Measurements from ENCODE around the gene MYO7A. TPM values are rescaled to one million over a fixed set of nuclear protein-coding genes. Genes with fewer than 3 reads are reported as not detected.

Gene MYO7A
- total RNA-seq, 1 donor from 2014 or later: 6.3 TPM

DNA sequence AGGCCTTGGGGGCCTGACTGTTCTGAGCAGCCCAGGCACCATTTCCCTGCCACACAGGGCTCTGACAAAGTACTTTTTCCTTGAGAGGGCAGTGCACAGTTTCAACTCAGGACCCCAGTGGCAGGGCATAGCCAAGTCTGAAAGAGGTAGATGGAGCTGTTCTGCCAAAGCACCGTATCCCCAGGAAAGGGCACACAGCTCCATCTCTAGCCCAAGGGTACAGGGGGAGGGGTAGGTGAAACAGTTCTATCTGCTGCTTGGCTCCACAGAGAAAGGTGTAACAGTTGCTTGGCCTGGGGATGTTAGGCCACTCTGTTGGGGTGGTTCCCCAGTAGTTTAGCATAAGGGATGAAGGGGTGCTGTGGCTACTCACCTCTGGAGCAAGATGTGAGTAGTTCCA lies 125.6 kb downstream of the MYO7A start:
- Histone ChIP-seq H3K27ac (ENCODE audit: low read depth, low read length) (no peak overlapping the region), H3K4me1 (ENCODE audit: control insufficient read depth in 3 of 3, insufficient read depth in 3 of 3, low read length in 3 of 3) (no peaks in the 10 kb centered on the region), H3K27me3 (ENCODE audit: control insufficient read depth in 3 of 3, insufficient read depth in 3 of 3, low read length in 3 of 3) (peaks cover 0 to 3% (median 0%) of the 10 kb centered on the region in 3 donors), H3K4me3 (ENCODE audit: low read length in 3 of 3) (no peak overlapping the region), H3K36me3 (ENCODE audit: control insufficient read depth in 3 of 3, insufficient read depth in 3 of 3, low read length in 3 of 3) (no peaks in the 10 kb centered on the region), H3K9ac (ENCODE audit: low read depth in 1 of 3, low read length in 3 of 3) (no peak overlapping the region), H3K9me3 (ENCODE audit: control insufficient read depth in 3 of 3, low read length in 3 of 3) (peaks cover 0 to 4% (median 0%) of the 10 kb centered on the region in 3 donors)

DNA sequence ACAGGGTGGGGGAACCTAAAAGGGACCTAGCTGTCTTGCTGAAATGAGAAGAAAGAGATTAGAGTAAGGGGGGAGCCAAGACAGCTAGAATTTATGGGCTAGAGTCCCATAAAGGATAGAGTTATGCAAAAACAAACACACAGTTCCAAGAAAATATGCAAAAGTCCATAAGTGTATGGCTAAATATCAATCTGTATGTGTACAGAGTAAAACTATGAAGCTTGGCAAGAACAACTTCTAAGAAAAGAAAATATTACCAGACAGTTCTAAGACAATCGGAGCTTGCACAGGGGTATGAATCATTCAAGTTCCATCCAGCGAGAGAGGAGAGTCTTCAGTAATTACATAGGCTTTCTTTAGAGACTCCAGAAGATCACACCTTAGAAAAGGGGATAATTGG lies 131.6 kb downstream of the MYO7A start:
- Histone ChIP-seq H3K9ac (ENCODE audit: low read depth in 1 of 3, low read length in 3 of 3) (no peak overlapping the region), H3K4me3 (ENCODE audit: low read length in 3 of 3) (no peak overlapping the region), H3K4me1 (ENCODE audit: control insufficient read depth in 3 of 3, insufficient read depth in 3 of 3, low read length in 3 of 3) (no peaks in the 10 kb centered on the region), H3K27ac (ENCODE audit: low read depth, low read length) (no peak overlapping the region), H3K27me3 (ENCODE audit: control insufficient read depth in 3 of 3, insufficient read depth in 3 of 3, low read length in 3 of 3) (no peaks in the 10 kb centered on the region), H3K36me3 (ENCODE audit: control insufficient read depth in 3 of 3, insufficient read depth in 3 of 3, low read length in 3 of 3) (no peaks in the 10 kb centered on the region), H3K9me3 (ENCODE audit: control insufficient read depth in 3 of 3, low read length in 3 of 3) (peaks cover 0 to 4% (median 3%) of the 10 kb centered on the region in 3 donors)

DNA sequence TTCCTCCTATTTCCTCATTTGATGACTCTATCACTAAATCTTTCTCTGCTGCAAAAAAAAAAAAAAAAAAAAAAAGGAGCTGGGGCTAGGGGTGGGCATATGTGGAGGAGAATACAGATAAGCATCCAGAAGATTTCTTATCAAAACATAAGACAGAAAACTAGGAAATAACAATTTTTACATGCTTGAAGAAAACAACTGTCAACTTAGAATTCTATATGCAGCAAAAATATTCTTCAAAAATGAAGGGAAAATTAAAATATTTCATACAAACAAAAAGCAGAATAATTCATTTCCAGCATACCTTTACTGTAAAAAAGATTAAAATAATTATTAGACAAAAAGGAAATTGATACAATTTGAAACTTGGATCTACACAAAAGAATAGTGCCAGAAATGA lies 134.8 kb downstream of the MYO7A start:
- no peaks in the 10 kb centered on the region for H3K27me3 ChIP-seq (ENCODE audit: control insufficient read depth in 3 of 3, insufficient read depth in 3 of 3, low read length in 3 of 3)
- no peaks in the 10 kb centered on the region for H3K36me3 ChIP-seq (ENCODE audit: control insufficient read depth in 3 of 3, insufficient read depth in 3 of 3, low read length in 3 of 3)
- no peak overlapping the region for H3K4me3 ChIP-seq (ENCODE audit: low read length in 3 of 3)
- no peak overlapping the region for H3K27ac ChIP-seq (ENCODE audit: low read depth, low read length)
- no peak overlapping the region for H3K9ac ChIP-seq (ENCODE audit: low read depth in 1 of 3, low read length in 3 of 3)
- peaks cover 0 to 4% (median 3%) of the 10 kb centered on the region in 3 donors for H3K9me3 ChIP-seq (ENCODE audit: control insufficient read depth in 3 of 3, low read length in 3 of 3)
- H3K4me1 ChIP-seq (ENCODE audit: control insufficient read depth in 3 of 3, insufficient read depth in 3 of 3, low read length in 3 of 3): no peaks in the 10 kb centered on the region

Other genes starting within 250 kb of the MYO7A start
- gene B3GNT6, start 93.8 kb upstream of the MYO7A start, total RNA-seq: not detected
- 5.2 TPM for gene CAPN5, start 61.3 kb upstream of the MYO7A start, total RNA-seq
- gene OMP, start 25.4 kb upstream of the MYO7A start, total RNA-seq: 1.6 TPM
- gene GDPD4, start 173.4 kb downstream of the MYO7A start, total RNA-seq: not detected